GM10266 (cell line): ENCODE results near the gene RGMB.
A peak's percentile ranks its signal among the peaks of the same experiment; 100 is the strongest.

Experiments
- DNase-seq: peaks from one replicate; pipeline ENCODE4 v3.0.0; 2012; ENCODE audit errors: extremely low spot score
- TF ChIP-seq, protein P1 (sequence below): IDR thresholded peaks from 2 replicates; pipeline ENCODE4 v1.5.1; 2012; ENCODE audit warnings: mild to moderate bottlenecking, low read depth; ENCODE audit not compliant: control insufficient read depth, insufficient read depth; ENCODE audit errors: missing control alignments

The RGMB gene

DNA sequence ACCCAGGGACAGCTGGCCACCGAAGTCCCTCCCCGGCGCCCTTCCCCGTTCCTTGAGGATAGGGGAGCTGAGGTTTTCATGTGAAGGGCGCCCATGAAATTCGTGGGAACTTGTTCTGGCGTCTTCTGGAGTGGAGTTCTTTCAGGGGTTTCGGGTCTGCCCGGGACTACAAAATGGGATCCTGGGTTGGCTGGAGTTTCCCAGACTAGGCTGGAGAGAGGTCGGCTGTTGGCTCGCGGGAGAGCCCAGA, 3.6 kb upstream of the RGMB start:
- TF ChIP-seq, protein P1, sequence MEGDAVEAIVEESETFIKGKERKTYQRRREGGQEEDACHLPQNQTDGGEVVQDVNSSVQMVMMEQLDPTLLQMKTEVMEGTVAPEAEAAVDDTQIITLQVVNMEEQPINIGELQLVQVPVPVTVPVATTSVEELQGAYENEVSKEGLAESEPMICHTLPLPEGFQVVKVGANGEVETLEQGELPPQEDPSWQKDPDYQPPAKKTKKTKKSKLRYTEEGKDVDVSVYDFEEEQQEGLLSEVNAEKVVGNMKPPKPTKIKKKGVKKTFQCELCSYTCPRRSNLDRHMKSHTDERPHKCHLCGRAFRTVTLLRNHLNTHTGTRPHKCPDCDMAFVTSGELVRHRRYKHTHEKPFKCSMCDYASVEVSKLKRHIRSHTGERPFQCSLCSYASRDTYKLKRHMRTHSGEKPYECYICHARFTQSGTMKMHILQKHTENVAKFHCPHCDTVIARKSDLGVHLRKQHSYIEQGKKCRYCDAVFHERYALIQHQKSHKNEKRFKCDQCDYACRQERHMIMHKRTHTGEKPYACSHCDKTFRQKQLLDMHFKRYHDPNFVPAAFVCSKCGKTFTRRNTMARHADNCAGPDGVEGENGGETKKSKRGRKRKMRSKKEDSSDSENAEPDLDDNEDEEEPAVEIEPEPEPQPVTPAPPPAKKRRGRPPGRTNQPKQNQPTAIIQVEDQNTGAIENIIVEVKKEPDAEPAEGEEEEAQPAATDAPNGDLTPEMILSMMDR = no peak
- DNase-seq = no peak

DNA sequence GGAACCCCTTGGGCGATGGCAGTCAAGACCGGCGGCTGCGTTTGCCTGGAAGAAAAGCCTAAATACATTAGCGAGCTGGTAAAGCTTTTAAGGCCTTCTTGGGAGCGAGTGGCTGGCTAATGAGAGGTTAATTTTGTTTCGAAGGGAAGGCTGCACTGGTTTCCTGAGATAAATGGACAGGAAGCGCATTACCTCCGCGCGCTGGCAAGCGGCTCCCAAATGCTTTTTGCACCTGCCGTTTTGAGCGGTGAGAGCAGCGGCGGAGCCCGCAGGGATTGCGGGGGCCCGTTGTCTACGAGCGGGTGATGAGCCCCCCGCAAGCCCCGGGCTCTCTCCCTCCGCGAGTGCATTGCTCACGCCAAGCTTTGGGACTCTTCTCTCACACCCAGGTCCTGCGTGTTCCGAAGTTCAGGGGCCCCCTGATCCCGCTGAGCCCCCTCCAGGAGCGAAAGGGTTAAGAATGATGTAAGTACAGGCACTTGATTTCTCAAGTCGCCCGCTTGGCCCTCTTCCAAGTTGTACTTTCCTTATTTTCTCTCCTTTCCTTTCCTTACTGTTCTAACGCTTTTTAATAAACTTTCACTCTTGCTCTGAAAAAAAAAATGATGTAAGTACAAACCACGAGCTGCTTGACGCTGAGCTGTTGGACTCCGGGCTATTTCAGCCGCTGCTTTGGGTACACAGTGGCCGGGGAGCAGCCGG, 3.1 kb upstream of the RGMB start:
- DNase-seq = peak; percentile 48
- TF ChIP-seq, protein P1 = no peak

DNA sequence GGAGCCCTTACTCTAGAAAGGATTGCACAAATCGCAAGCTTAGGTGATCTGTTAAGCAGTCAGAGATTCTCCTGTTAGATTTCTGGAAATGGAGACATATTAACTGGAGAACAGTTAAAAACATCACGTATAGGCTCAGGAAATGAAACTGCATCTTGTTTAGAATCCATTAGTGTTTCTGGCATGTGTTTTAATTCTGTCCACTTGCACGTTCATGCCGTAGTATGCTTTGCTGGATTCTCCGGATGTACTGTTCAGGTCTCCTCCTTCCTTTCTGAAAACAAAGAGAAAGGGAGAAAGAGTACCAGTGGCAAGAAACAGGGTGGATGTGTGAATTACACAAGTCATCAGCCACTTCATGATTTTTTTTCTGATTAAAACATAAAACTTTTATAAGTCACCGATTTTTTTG, 2.5 kb upstream of the RGMB start:
- peak; percentile 46 for DNase-seq
- TF ChIP-seq, protein P1 = no peak

DNA sequence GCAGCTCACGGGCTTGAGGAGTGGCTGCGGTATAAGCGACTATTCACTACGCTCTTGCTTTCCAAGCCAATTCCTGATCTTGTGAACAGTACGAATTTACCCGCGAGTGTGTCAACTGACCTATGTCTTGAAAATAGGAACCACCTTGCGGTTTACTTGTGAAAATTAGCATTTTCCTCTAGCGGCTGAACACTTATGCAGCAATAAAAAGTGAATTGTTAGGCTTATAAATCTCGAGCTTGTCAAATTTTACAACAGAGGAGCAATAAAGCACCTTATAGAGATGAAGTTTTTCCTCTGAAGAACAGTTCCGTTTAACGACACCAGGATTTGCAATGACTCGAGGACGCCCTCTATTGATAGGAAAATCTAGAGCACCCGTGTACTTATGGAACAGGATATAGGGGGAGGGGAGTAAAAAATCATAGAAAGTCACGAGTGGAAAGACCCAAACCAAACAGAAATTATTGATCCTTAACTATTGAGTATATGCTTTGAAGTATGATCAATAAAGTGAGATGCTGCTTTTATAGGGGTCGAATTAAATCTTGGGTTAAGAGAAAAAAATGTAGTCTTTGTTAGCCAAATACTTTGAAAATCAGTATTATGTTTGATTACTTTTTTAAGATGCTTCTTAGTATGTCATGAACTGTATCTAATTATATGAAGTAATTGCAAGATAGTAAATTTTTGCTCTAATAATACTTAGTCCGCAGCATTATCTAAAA, 1.9 kb upstream of the RGMB start:
- DNase-seq = peak; percentile 83
- TF ChIP-seq, protein P1 = peak; percentile 80

DNA sequence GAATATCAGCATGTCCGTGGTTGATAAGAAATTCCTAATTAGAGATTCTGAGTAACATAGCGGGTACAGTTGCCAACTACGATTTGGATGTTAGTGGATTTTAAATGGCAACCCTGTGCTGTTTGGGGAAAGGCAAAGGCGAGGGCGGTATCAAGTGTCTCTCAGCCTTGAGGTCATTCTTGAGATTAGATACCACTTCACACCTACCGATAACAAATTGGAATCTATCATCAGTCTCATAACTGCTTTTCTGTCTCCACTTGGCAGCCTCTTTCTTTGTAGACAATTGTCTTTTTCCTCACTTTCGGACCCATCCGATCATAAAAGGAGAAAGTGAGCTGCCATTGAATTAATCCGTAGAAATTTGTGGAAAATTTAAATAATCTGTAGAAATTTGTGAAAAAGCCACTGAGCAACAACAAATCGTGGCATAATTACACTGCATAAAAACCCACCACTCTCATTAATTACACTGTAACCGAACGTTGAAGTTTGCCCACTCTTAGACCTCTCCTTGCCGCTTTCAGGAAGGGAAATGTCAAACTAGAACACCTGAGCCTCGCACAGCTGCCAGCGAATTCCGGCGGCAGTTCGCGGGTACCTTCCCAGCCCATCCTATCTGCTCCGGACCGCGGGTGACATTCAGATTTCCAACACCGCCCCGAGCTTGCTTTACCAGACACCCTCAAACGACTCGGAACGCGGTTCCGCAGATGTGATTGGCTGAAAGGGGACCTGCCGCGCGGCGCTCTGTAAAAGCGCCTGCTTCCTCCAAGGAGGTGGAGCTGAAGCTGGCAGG, 849 bp upstream of the RGMB start:
- TF ChIP-seq, protein P1 = no peak
- peak; percentile 51 for DNase-seq

DNA sequence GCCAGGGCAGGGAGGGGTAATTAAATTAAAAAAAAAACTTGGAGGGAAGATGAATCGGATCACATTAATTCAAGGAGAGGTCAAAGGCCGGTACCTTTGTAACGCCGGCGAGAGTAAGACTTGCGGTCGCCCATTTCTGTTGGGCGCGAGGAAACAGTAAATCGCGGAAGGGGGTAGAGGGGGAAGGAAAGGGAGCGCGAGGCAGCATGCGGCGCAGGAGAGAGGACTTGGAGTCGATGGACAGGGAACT, 324 bp upstream of the RGMB start:
- no peak for DNase-seq
- TF ChIP-seq, protein P1 = no peak
